ENCODE data around the gene ITGAD.

GRCh38 chr16:31470615-31471014 lies 77.5 kb downstream of the ITGAD start:
- no peak for TF ChIP-seq CTCF (conservative IDR thresholded peaks at IDR 0.05; ENCODE audit: low read depth, low read length)
- TF ChIP-seq USF2 (IDR thresholded peaks at IDR 0.05; ENCODE audit: low read depth, low read length): no peak
